Glomerular endothelial cell (primary cell): ENCODE measurements around the gene ASRGL1. TPM values are rescaled to one million over a fixed set of nuclear protein-coding genes. Genes with fewer than 3 reads are reported as not detected.
"Not testable (repeated sequence)": the region's sequence is repeated elsewhere in the genome, so short reads cannot be mapped to it uniquely, and the experiment has no call there.

Source experiments
- DNase-seq: peaks from one replicate; pipeline ENCODE4 v3.0.0-alpha.2; 2011; ENCODE audit warnings: low read depth, low spot score; ENCODE audit errors: extremely low read depth
- total RNA-seq: library from RNA; depleted of rRNA; stranded (reverse); fragments of >200 nt; gene quantifications from 2 replicates; pipeline ENCODE4 v1.2.3, GENCODE V29; 2015

The ASRGL1 gene
- total RNA-seq, 1 donor from 2014 or later = 41.4 TPM

GRCh38 chr11:62352355-62353336 is 15.4 kb downstream of the ASRGL1 start:
- DNase-seq = no peak

- no peak for DNase-seq
These were observed 16.6 kb downstream of the ASRGL1 start for GRCh38 chr11:62353841-62354240.

DNA sequence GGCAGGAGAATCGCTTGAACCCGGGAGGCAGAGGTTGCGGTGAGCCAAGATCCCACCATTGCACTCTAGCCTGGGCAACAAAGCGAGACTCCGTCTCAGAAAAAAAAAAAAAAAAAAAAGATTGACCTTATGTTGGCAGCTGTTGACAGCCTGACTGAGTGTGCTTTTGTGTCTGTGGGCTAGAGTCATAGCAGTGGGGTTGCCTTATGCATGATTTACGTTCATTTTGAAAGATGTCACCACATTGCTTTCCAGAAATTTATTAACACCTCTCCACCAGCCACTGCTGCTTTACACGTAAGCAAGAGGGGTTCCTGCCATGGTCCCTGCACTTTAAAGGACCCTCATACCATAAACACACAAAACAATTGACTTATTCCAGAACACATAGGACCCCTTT is 21.0 kb downstream of the ASRGL1 start:
- DNase-seq = no peak

DNA sequence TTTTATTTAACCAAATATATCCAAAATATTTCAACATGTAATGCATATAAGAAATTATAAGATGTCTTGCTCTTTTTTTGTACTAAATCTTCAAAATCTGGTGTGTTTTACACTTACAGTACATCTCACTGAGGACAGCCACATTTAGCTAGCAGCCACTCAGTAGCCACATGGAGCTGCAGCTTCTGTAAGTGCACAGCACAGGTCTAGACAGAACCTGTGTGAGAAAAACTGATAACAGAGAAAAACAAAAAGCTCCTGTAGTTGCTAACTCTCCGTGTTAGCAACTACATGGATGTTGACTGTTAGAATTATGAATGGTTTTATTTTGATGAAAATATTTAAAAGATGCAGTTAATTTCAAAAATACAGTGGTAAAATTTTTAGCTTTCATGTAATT is 22.2 kb downstream of the ASRGL1 start:
- DNase-seq = no peak

GRCh38 chr11:62360685-62361084 is 23.4 kb downstream of the ASRGL1 start:
- DNase-seq = peak; percentile 31

- not testable (repeated sequence) for DNase-seq
These were observed 31.7 kb downstream of the ASRGL1 start for GRCh38 chr11:62368861-62369477.

GRCh38 chr11:62370743-62371440 is 33.6 kb downstream of the ASRGL1 start:
- no peak for DNase-seq

DNA sequence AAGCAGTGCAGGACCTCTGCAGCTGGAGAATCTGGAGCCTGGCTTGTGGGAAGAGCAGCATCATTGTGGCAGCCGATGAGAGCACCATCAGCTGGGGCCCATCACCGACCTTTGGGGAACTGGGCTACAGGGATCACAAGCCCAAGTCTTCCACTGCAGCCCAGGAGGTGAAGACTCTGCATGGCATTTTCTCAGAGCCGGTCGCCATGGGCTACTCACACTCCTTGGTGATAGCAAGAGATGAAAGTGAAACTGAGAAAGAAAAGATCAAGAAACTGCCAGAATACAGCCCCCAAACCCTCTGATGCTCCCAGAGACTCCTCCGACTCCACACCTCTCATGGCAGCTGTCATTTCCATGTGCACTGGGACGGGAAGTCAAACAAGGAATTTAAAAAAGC is 35.6 kb downstream of the ASRGL1 start:
- no peak for DNase-seq

- DNase-seq = no peak
These were observed 36.3 kb downstream of the ASRGL1 start for GRCh38 chr11:62373464-62374119.

GRCh38 chr11:62374801-62375200 is 37.6 kb downstream of the ASRGL1 start:
- DNase-seq = no peak

GRCh38 chr11:62378459-62379063 is 41.3 kb downstream of the ASRGL1 start:
- peak; percentile 31 for DNase-seq

- not testable (repeated sequence) for DNase-seq
These were observed 42.3 kb downstream of the ASRGL1 start for GRCh38 chr11:62379586-62379985.

DNA sequence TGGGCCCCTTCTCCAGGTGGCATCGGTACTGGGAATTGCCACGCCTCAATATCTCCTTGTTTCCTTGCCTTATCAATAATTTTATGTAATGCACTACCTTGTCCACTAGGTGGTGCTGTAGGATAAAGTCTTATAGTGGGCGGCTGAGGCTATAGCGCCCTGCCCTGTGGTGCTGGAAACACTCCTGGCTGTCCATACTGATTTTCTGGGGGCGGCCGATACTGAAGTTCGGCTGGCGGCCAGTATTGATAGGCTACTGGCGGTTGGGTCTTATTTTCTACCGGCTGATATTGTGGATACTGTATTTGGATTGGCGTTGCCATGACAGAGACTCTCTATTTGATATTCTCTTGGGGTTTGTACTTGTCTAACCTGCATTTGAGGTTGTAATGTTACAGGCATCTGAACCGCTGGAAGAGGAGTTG is 43.6 kb downstream of the ASRGL1 start:
- peak; percentile 29 for DNase-seq

DNA sequence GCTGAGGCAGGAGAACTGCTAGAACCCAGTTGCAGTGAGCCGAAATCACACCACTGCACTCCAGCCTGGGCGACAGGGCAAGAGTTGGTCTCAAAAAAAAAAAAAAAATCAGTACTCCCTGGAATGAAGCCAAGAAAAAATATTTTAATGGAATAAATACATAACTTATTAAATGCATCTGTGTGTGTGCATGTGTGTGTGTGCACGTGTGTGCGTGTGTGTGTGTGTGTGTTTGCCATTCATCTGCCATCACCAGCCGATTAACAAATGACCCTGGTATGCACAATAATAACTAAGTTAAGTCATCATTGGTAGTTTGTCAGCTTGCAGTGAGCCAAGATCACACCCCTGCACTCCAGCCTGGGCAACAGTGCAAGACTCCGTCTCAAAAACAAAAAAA is 46.6 kb downstream of the ASRGL1 start:
- no peak for DNase-seq

GRCh38 chr11:62386083-62386482 is 48.8 kb downstream of the ASRGL1 start:
- not testable (repeated sequence) for DNase-seq

DNA sequence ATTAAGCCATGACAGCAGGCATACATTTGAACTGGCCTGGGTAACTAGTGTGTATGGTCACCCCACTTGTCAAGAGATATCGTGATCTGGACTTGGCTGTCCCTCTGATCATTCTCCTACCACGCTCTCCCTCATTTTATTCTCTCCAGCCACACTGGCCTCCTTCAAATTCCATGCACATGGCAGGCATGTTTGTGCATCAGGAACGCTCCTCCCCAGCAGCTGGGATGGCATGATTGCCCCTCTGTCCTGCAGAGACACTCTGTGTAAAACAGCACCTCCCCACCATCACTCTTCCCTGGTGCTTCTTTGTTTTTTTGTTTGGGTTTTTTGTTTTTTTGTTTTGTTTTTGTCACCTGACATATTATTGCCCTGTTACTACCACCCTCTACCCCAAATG is 50.1 kb downstream of the ASRGL1 start:
- no peak for DNase-seq

- no peak for DNase-seq
These were observed 51.8 kb downstream of the ASRGL1 start for GRCh38 chr11:62388999-62389398.

DNA sequence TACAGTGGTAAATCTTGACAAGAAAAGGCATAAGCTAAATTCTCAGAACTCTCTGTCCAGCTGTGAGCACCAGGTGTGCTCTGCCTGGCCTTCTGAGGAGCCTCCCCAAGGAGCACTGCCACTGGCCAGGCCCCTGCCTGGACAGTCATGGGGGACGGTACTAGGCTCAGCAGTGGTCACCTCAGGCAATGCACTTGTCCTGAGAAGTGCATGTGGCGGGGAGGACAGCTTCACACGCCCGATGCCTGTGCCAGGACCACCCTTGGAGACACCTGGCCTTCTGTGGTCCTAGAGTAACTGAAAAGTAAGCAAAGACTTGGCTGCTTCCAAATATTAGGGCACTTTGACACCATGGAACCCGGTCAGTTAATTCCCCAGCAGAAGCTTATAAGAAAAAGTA is 53.0 kb downstream of the ASRGL1 start:
- DNase-seq = no peak

DNA sequence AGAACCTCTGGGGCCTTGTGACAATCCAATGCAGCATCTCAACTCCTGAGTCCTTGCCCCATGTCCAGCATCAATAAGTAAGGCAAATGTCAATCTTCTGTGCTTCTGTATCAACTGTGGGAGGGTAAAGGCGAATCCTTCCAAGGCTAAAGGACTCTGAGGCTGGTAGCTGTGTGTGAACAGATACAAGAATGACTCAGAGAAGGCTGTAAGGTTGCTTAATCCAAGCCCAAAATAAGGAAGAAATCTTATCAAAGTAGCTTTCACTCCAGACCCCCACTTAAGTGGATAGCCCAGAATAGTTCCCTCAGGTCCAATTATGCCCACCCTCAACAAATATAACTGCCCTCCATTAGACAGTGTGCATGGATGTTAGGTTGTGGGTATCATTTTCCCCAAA is 53.5 kb downstream of the ASRGL1 start:
- no peak for DNase-seq

GRCh38 chr11:62391642-62392425 is 54.6 kb downstream of the ASRGL1 start:
- no peak for DNase-seq
